HG03045 (cell line): ENCODE data around the gene NEURL4.
"Not testable (repeated sequence)": the region's sequence is repeated elsewhere in the genome, so short reads cannot be mapped to it uniquely, and the experiment has no call there.

ENCODE experiments used
- ATAC-seq: cut with Tn5 transposase; IDR thresholded peaks from one replicate; pipeline ENCODE4 v1.9.1; 2021; ENCODE audit warnings: mild to moderate bottlenecking, moderate library complexity; ENCODE audit not compliant: unreplicated experiment

NEURL4 gene

DNA sequence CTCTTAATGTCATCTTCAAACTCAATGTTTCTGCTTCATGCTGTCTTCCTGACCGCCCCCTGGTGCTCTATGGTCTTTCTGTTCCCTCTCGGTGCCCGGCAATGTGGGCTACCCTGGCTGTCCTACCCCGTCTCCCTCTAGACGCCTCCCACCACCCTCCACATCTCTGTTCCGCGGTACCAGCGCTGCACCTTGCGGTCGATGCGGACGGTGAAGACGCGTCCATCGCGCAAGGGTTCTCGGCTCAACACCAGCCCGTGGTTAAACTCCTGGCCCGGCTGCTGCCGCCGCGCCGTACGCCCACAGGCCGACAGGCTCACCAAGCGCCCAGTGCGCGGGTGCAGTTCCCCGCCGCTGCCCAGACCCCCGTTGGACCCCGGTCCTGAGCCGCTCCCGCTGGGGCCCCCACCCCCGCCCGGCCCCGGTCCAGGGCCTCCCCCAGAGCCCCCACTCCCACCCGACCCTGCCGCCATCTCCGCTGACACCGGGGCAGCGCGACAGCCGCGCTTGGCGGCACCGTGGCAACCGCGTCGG, at the start of gene NEURL4:
Gene NEURL4 (minus strand): TSS at position 496 of the 534 bp plus-strand sequence. CDS start 23 bp downstream, at position 473.
- peak; percentile 13 for ATAC-seq

- ATAC-seq = no peak
Measured at GRCh38 chr17:7374353-7374752, 45.2 kb upstream of the NEURL4 start.

GRCh38 chr17:7370853-7371252, 41.7 kb upstream of the NEURL4 start:
- no peak for ATAC-seq

- no peak for ATAC-seq
Measured at GRCh38 chr17:7369825-7370224, 40.7 kb upstream of the NEURL4 start.

DNA sequence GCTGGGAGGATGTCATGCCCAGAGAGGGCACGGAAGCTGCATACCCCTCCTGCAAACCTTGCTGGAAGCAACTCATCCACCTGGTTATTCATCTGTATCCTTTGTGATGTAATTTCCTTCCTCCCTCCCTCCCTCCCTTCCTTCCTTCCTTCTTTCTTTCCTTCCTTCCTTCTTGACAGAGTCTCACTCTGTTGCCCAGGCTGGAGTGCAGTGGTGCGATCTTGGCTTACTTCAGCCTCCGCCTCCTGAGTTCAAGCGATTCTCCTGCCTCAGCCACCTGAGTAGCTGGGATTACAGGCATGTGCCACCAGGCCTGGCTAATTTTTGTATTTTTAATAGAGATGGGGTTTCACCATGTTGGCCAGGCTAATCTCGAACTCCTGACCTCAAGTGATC, 39.5 kb upstream of the NEURL4 start:
- not testable (repeated sequence) for ATAC-seq

DNA sequence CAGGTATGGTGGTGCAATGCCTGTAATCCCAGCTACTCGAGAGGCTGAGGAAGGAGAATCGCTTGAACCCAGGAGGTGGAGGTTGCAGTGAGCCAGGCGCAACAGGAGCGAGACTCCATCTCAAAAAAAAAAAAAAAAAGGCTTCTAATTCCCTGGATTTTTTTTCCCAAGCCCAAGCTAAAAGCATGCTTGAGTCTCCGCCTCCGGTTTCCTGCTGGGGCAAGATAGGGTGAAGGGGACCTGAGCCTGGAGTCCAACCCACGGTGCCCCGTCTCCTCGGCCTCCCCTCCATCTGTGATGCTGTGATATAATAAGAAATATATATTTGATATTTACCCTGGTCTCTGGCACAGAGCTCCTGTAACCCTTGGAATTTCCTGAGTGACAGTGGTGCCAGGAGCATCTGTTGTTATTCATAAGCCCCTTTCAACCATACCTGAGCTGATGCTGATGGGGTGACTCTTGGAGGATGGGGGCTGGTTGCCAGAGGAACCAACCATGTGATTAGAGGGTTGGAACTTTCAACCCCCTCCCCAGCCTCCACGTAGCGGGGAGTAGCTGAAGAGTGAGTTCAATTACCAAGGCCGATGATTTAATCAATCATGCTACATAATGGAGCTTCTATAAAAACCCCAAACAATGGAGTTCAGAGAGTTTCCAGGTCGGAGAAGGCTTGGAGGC, 38.9 kb upstream of the NEURL4 start:
- ATAC-seq = no peak

- ATAC-seq = no peak
Measured at GRCh38 chr17:7367083-7367482, 37.9 kb upstream of the NEURL4 start.

DNA sequence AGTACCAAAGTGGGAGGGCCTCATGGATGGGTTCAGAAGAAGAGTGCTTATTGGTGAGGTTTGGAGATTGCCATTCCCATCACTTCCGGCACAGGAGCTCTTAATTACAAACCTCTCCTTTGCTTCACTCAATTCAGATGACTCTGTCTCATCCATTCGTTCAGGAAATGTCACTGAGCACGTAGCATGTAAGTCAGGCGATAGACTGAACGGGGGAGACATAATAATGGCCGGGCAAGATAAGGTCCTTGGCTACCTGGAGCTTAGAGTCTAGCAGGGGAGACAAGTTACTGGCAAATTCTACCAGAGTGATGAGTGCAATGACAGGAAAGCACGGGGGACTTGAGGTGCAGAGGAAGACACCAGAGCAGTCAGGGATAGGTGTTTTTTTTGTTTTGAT, 36.8 kb upstream of the NEURL4 start:
- not testable (repeated sequence) for ATAC-seq

DNA sequence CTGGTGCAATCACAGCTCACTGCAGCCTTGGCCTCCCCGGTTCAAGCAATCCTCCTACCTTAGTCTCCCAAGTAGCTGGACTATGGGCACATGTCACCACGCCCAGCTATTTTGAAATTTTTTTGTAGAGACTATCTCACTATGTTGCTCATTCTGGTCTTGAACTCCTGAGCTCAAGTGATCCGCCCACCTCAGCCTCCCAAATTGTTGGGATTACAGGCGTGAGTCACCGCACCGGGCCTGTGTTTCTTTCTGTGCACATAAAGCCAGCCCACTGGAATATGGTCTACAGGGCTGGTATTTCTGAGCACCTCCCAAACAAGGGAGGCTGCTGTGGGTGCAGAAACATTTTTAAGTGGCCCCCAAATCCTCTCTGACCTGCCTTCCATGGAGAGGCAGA, 34.2 kb upstream of the NEURL4 start:
- ATAC-seq = no peak

DNA sequence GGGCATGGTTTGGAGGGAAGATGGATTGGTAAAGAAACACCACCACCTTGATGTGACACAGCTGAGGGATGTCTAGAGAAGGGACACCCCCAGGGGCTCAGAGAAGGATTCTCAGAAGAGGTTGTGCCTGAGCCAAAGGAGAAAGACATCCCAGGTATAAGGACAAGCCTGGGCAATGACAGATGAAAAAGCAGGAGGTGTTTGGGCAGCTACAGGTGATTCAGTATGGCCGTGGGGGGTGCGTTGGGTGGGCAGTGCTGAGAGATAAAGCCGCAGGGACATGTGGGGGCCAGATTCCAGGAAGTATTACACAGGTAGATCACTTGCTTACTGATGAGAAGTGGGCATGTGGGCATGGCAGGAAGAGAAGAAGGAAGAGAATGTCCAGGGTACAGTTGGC, 32.8 kb upstream of the NEURL4 start:
- ATAC-seq = no peak

- no peak for ATAC-seq
Measured at GRCh38 chr17:7357381-7357780, 28.2 kb upstream of the NEURL4 start.

GRCh38 chr17:7356756-7357155, 27.6 kb upstream of the NEURL4 start:
- no peak for ATAC-seq

DNA sequence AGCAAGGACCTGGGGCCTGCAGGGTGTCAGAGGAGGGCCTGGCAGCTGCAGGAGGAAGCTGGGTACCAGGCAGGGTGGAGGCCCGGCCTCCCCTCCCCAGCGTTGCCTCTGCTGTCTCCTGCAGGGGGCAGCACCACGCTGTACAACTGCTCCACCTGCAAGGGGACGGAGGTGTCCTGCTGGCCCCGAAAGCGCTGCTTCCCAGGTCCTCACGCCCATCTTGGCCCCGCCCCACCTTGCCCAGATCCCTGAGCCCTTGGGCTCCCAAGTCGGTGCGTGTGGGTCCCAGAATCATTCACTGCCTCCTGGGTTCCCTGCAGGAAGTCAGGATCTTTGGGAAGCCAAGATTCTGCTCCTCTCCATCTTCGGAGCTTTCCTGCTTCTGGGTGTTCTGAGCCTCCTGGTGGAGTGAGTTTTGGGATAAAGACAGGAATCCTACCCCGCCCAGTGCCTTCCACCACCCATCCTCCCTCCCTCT, 27.0 kb upstream of the NEURL4 start:
- no peak for ATAC-seq

DNA sequence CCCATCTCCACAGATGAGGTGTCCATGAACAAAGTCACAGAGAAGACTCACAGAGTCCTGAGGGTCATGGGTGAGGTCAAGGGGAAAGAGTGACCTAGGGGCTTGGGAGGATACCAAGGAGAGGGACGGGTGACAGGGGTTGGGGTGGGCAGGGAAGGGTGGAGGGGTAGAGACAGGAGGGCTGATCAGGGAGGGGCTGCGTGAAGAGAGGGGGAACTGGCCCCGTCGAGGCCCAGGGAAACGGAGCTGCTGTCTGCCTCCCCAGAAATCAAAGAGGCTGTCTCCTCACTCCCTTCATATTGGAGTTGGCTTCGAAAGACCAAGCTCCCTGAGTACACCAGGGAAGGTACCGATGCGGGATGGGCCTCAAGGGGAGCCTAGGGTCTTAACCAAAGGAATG, 26.4 kb upstream of the NEURL4 start:
- no peak for ATAC-seq

DNA sequence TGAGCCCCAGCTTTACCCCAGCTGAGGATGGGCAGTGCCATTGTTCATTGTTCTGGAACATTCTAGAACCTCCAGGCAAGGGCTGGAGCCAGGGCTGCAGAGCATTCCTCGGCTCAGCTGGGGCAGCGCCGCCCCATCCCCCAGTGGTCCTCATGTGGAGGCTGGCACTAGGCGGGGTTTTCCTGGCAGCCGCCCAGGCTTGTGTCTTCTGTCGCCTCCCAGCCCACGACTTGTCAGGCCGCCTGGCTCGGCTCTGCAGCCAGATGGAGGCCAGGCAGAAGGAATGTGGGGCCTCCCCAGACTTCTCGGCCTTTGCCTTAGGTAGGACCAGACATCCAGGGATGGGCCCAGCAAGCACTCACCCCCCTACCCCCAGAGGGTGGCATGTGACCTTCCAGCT, 25.9 kb upstream of the NEURL4 start, which contains the start of gene TMEM95:
Gene TMEM95 (plus strand): TSS at position 104 of the 400 bp plus-strand sequence. CDS start 49 bp downstream, at position 153.
- no peak for ATAC-seq

- ATAC-seq = no peak
Measured at GRCh38 chr17:7354262-7354843, 25.2 kb upstream of the NEURL4 start.

- ATAC-seq = no peak
Measured at GRCh38 chr17:7352910-7353635, 23.9 kb upstream of the NEURL4 start.

DNA sequence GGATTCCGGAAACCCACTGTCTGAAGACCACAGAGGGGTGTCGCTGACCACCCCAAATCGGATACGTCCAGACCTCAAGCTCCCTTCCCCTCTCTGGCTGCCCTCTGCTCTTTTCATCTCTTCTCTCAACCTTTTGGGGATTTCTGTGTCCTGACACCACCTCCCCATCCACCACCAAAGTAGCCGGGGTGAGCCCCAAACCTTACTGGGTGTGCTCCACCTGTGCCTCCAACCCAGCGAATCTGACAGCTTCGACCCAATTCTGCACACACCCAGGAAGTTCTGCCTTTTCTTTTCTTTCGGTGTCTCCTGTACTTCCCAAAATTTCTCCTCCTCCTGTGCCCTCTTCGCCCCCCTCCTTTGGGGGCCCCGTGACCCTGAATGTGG, 23.4 kb upstream of the NEURL4 start:
- no peak for ATAC-seq

GRCh38 chr17:7351665-7352502, 22.7 kb upstream of the NEURL4 start, which contains the start of gene KCTD11:
Gene KCTD11, plus strand, starts transcription at chr17:7352162.
- ATAC-seq = peak; percentile 56

- no peak for ATAC-seq
Measured at GRCh38 chr17:7348478-7349242, 19.5 kb upstream of the NEURL4 start.
